Measurements from ENCODE around the gene DNM3. TPM values are rescaled to one million over a fixed set of nuclear protein-coding genes. Genes with fewer than 3 reads are reported as not detected.

Gene DNM3
- total and polyA plus RNA-seq, 2 donors (not counting 3 experiments of a cell fraction or from before 2014, with no cell fraction given): 1.4 to 2.5 TPM

DNA sequence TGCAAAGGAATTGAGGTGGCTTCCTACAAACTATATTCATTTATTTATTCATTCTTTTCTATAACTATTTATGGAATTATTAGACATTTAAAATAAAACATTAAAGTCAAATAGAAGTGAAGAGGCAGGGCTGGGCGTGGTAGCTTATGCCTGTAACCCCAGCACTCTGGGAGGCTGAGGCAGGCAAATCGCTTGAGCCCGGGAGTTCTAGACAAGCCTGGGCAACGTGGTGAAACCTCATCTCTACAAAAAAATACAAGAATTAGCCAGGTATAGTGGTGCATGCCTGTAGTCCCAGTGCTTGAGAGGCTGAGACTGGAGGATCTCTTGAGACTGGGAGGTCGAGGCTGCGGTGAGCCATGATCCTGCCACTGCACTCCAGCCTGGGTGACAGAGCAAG is 23.8 kb downstream of the DNM3 start:
- CTCF ChIA-PET: interaction anchor here (0.9 kb wide), 1 partner anchor 64 kb away, joined by 3 read pairs; no protein-coding TSS in a partner anchor
- TF ChIP-seq, protein P1, sequence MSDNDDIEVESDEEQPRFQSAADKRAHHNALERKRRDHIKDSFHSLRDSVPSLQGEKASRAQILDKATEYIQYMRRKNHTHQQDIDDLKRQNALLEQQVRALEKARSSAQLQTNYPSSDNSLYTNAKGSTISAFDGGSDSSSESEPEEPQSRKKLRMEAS (IDR thresholded peaks at IDR 0.05; ENCODE audit: insufficient read depth, insufficient read length): no peak
- no peak for TF ChIP-seq POLR2AphosphoS5 (IDR thresholded peaks at IDR 0.05; ENCODE audit: insufficient read depth, low read depth, low read length)
- intact Hi-C loops (cut with micrococcal nuclease) (no loop called here), dilution Hi-C loops (cut with MboI; ENCODE audit: extremely low pct_ligation_motif_present, low sequenced_read_pairs) (no loop called here)
- H3K4me2 ChIP-seq (ENCODE audit: insufficient read depth, low read length): no peak overlapping the region
- no peak overlapping the region for H3K9ac ChIP-seq (replicated peaks; ENCODE audit: extremely low read depth, insufficient read depth, low read length)
- H3K9me1 ChIP-seq (replicated peaks; ENCODE audit: control insufficient read depth, extremely low read depth, insufficient read depth, low read length): no peaks in the 10 kb centered on the region
- peaks cover 3% of the 10 kb centered on the region for H3K4me1 ChIP-seq (ENCODE audit: control insufficient read depth, extremely low read depth, insufficient read depth, low read length)
- no peaks in the 10 kb centered on the region for H3K36me3 ChIP-seq (ENCODE audit: control insufficient read depth in 2 of 2, extremely low read depth in 1 of 2, insufficient read depth in 2 of 2, low read length in 2 of 2)
- no peaks in the 10 kb centered on the region for H3K27me3 ChIP-seq (ENCODE audit: control insufficient read depth in 2 of 2, insufficient read depth in 2 of 2, low read length in 2 of 2)
- H3K27ac ChIP-seq (ENCODE audit: insufficient read depth, low read depth, low read length): no peak overlapping the region
- BruUV-seq (replicated peaks): no TSS peak
- DNase-seq (ENCODE audit: low read depth, low spot score): no peak
- no peaks in the 10 kb centered on the region for H3K79me2 ChIP-seq (ENCODE audit: control insufficient read depth, insufficient read depth, low read length)
- POLR2A ChIA-PET: no interaction called here
- no peak overlapping the region for H2AFZ ChIP-seq (ENCODE audit: low read depth, low read length)
- H3K9me3 ChIP-seq (replicated peaks; ENCODE audit: control insufficient read depth, insufficient read depth, low read length): no peaks in the 10 kb centered on the region
- H4K20me1 ChIP-seq (replicated peaks; ENCODE audit: control insufficient read depth, extremely low read depth, insufficient read depth, low read length): no peaks in the 10 kb centered on the region
- no peak for FAIRE-seq
- no peak overlapping the region for H3K4me3 ChIP-seq (replicated peaks in 1 of 3; ENCODE audit: insufficient read depth in 1 of 3, low read depth in 1 of 3, low read length in 3 of 3)

DNA sequence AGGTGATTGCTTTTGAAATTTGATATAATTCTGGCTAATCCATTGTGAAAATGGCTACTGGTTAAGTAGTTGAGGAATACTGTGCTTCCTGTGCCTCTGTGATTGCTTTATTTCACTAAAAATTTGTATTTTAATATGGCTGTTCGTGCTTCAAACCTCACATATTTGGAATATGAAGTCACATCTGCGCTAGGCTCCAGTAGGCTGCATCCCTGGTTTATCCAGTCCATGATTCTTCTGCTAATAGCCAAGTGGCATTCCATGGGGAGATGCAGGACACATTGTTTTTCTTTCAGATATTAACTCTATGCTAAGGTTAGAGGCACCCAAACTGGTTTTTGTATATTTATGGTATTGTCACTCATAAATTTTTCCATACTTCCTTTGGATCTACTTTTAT is 25.9 kb downstream of the DNM3 start:
- dilution Hi-C loops (cut with MboI; ENCODE audit: extremely low pct_ligation_motif_present, low sequenced_read_pairs): no loop called here
- no peak for FAIRE-seq
- CTCF ChIA-PET: no interaction called here

More for the DNA sequence above, 25.9 kb downstream of the DNM3 start:
- no peaks in the 10 kb centered on the region for H4K20me1 ChIP-seq (replicated peaks; ENCODE audit: control insufficient read depth, extremely low read depth, insufficient read depth, low read length)
- H3K79me2 ChIP-seq (ENCODE audit: control insufficient read depth, insufficient read depth, low read length): no peaks in the 10 kb centered on the region
- no peak overlapping the region for H3K9ac ChIP-seq (replicated peaks; ENCODE audit: extremely low read depth, insufficient read depth, low read length)
- H3K4me3 ChIP-seq (replicated peaks in 1 of 3; ENCODE audit: insufficient read depth in 1 of 3, low read depth in 1 of 3, low read length in 3 of 3): no peak overlapping the region
- no TSS peak for BruUV-seq (replicated peaks)
- H3K9me1 ChIP-seq (replicated peaks; ENCODE audit: control insufficient read depth, extremely low read depth, insufficient read depth, low read length): no peaks in the 10 kb centered on the region
- DNase-seq (ENCODE audit: low read depth, low spot score): no peak
- no peak overlapping the region for H3K4me2 ChIP-seq (ENCODE audit: insufficient read depth, low read length)
- no peak overlapping the region for H2AFZ ChIP-seq (ENCODE audit: low read depth, low read length)
- H3K27ac ChIP-seq (ENCODE audit: insufficient read depth, low read depth, low read length): no peak overlapping the region
- TF ChIP-seq POLR2AphosphoS5 (IDR thresholded peaks at IDR 0.05; ENCODE audit: insufficient read depth, low read depth, low read length) (no peak), POLR2A (IDR thresholded peaks at IDR 0.05; ENCODE audit: low read depth, low read length) (no peak), JUN (IDR thresholded peaks at IDR 0.05; ENCODE audit: borderline replicate concordance, insufficient read depth, insufficient read length, low read depth) (no peak), GATA2 (IDR thresholded peaks at IDR 0.05; ENCODE audit: insufficient read depth, insufficient read length, low read depth, low read length) (no peak), FOS (IDR thresholded peaks at IDR 0.05; ENCODE audit: borderline replicate concordance, insufficient read depth, low read length) (no peak), MYC (IDR thresholded peaks at IDR 0.05; ENCODE audit: low read depth, low read length) (no peak), EZH2 (IDR thresholded peaks at IDR 0.05; ENCODE audit: borderline replicate concordance, low read depth, low read length, severe bottlenecking) (no peak)
- TF ChIP-seq, protein P1 (IDR thresholded peaks at IDR 0.05; ENCODE audit: insufficient read depth, insufficient read length): no peak
- TF ChIP-seq, protein P2, sequence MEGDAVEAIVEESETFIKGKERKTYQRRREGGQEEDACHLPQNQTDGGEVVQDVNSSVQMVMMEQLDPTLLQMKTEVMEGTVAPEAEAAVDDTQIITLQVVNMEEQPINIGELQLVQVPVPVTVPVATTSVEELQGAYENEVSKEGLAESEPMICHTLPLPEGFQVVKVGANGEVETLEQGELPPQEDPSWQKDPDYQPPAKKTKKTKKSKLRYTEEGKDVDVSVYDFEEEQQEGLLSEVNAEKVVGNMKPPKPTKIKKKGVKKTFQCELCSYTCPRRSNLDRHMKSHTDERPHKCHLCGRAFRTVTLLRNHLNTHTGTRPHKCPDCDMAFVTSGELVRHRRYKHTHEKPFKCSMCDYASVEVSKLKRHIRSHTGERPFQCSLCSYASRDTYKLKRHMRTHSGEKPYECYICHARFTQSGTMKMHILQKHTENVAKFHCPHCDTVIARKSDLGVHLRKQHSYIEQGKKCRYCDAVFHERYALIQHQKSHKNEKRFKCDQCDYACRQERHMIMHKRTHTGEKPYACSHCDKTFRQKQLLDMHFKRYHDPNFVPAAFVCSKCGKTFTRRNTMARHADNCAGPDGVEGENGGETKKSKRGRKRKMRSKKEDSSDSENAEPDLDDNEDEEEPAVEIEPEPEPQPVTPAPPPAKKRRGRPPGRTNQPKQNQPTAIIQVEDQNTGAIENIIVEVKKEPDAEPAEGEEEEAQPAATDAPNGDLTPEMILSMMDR (IDR thresholded peaks at IDR 0.05; ENCODE audit: extremely low read depth in 1 of 2, insufficient read depth in 1 of 2, low read depth in 1 of 2, low read length in 2 of 2): no peak
- no peaks in the 10 kb centered on the region for H3K27me3 ChIP-seq (ENCODE audit: control insufficient read depth in 2 of 2, insufficient read depth in 2 of 2, low read length in 2 of 2)
- no peaks in the 10 kb centered on the region for H3K36me3 ChIP-seq (ENCODE audit: control insufficient read depth in 2 of 2, extremely low read depth in 1 of 2, insufficient read depth in 2 of 2, low read length in 2 of 2)
- POLR2A ChIA-PET: no interaction called here
- peaks cover 3% of the 10 kb centered on the region for H3K4me1 ChIP-seq (ENCODE audit: control insufficient read depth, extremely low read depth, insufficient read depth, low read length)
- intact Hi-C loops (cut with micrococcal nuclease): no loop called here
- no peaks in the 10 kb centered on the region for H3K9me3 ChIP-seq (replicated peaks; ENCODE audit: control insufficient read depth, insufficient read depth, low read length)
